Measurements from ENCODE around the gene KIRREL2. TPM values are rescaled to one million over a fixed set of nuclear protein-coding genes. Genes with fewer than 3 reads are reported as not detected.

Gene KIRREL2
- total RNA-seq, 1 donor from 2014 or later = not detected

GRCh38 chr19:35859414-35859813 is 2.7 kb downstream of the KIRREL2 start:
- no peak for DNase-seq (ENCODE audit: extremely low spot score in 2 of 2)
- no peaks in the 10 kb centered on the region for H3K9me3 ChIP-seq
- TF ChIP-seq POLR2AphosphoS5 (IDR thresholded peaks at IDR 0.05; ENCODE audit: insufficient read depth in 1 of 2, low read depth in 1 of 2) (no peak), CTCF (IDR thresholded peaks at IDR 0.05) (no peak), POLR2A (IDR thresholded peaks at IDR 0.05) (no peak)
- H3K4me3 ChIP-seq = no peak overlapping the region
- no peak overlapping the region for H3K27ac ChIP-seq
- H3K36me3 ChIP-seq = no peaks in the 10 kb centered on the region
- peaks cover 15% of the 10 kb centered on the region for H3K4me1 ChIP-seq
- peaks cover 10% of the 10 kb centered on the region for H3K27me3 ChIP-seq
- intact Hi-C loops (cut with DNase I) = no loop called here

DNA sequence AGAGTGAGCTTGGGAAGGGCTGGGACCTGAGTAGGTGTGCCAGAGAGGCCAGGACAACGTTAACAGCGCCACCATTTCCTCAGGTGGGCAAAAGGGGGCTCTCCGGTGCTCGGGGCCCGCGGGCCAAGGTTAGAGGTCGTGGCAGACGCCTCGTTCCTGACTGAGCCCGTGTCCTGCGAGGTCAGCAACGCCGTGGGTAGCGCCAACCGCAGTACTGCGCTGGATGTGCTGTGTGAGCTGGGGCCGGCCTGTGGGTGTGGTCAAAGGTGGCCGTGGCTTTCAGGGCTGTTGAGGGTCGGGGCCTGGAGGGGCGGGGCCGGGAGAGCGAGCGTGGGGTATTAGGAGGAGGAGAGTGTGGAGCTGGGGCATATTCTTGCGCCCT is 3.7 kb downstream of the KIRREL2 start:
- no peak for DNase-seq (ENCODE audit: extremely low spot score in 2 of 2)
- Histone ChIP-seq H3K4me1 (peaks cover 15% of the 10 kb centered on the region), H3K4me3 (no peak overlapping the region), H3K9me3 (no peaks in the 10 kb centered on the region), H3K27me3 (peaks cover 10% of the 10 kb centered on the region), H3K36me3 (no peaks in the 10 kb centered on the region), H3K27ac (no peak overlapping the region)
- TF ChIP-seq POLR2AphosphoS5 (IDR thresholded peaks at IDR 0.05; ENCODE audit: insufficient read depth in 1 of 2, low read depth in 1 of 2) = no peak
- TF ChIP-seq CTCF (IDR thresholded peaks at IDR 0.05) = no peak
- TF ChIP-seq POLR2A (IDR thresholded peaks at IDR 0.05) = no peak
- intact Hi-C loops (cut with DNase I) = no loop called here

- Histone ChIP-seq H3K27me3 (peaks cover 9% of the 10 kb centered on the region), H3K36me3 (no peaks in the 10 kb centered on the region), H3K27ac (no peak overlapping the region), H3K9me3 (no peaks in the 10 kb centered on the region), H3K4me3 (no peak overlapping the region), H3K4me1 (peaks cover 13% of the 10 kb centered on the region)
- intact Hi-C loops (cut with DNase I) = no loop called here
- TF ChIP-seq POLR2AphosphoS5 (IDR thresholded peaks at IDR 0.05; ENCODE audit: insufficient read depth in 1 of 2, low read depth in 1 of 2) (no peak), POLR2A (IDR thresholded peaks at IDR 0.05) (no peak), CTCF (IDR thresholded peaks at IDR 0.05) (no peak)
- no peak for DNase-seq (ENCODE audit: extremely low spot score in 2 of 2)
These were observed 4.3 kb downstream of the KIRREL2 start for GRCh38 chr19:35860818-35861639.

DNA sequence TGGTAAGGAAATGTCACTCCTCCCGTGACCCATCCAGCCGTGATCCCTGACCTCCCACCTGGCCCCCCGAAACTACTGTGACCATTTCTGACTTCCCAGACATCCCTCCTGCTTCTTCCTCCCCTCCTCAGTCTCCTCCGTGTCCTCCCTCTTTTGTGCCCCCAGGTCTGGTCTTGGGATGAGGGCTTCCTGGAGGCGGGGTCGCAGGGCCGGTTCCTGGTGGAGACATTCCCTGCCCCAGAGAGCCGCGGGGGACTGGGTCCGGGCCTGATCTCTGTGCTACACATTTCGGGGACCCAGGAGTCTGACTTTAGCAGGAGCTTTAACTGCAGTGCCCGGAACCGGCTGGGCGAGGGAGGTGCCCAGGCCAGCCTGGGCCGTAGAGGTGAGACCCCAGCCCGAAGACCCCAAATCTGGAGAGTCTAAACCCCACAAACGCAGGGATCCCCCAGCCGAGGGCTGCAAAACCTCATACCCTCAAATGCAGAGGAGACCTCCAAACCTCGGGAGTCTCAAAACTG is 5.0 kb downstream of the KIRREL2 start:
- Histone ChIP-seq H3K4me1 (peaks cover 6% of the 10 kb centered on the region), H3K36me3 (no peaks in the 10 kb centered on the region), H3K4me3 (no peak overlapping the region), H3K27me3 (peaks cover 3% of the 10 kb centered on the region), H3K27ac (no peak overlapping the region), H3K9me3 (no peaks in the 10 kb centered on the region)
- intact Hi-C loops (cut with DNase I) = no loop called here
- TF ChIP-seq CTCF (IDR thresholded peaks at IDR 0.05) (no peak), POLR2AphosphoS5 (IDR thresholded peaks at IDR 0.05; ENCODE audit: insufficient read depth in 1 of 2, low read depth in 1 of 2) (no peak), POLR2A (IDR thresholded peaks at IDR 0.05) (no peak)
- DNase-seq (ENCODE audit: extremely low spot score in 2 of 2) = no peak

DNA sequence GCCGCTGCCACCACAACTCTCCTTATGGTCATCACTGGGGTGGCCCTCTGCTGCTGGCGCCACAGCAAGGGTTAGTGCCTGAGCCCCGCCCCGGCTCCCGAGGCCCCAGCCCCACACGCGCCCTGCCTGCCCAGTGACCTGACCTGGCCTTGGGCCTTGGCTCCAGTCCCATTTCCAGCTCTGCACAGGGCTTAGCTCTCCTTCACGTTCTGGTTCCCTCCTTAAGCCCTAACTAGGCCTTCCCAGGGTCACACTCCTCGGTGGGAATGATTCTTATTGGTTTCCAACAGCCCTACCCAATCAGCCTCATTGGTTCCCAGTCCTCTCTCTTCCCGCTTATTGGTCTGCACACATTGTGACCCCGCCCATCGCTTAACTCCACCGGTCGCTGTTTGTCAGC is 5.8 kb downstream of the KIRREL2 start:
- no peaks in the 10 kb centered on the region for H3K4me1 ChIP-seq
- no peaks in the 10 kb centered on the region for H3K27me3 ChIP-seq
- no peaks in the 10 kb centered on the region for H3K36me3 ChIP-seq
- H3K27ac ChIP-seq = no peak overlapping the region
- no peaks in the 10 kb centered on the region for H3K9me3 ChIP-seq
- no peak for TF ChIP-seq CTCF (IDR thresholded peaks at IDR 0.05)
- TF ChIP-seq POLR2A (IDR thresholded peaks at IDR 0.05) = no peak
- TF ChIP-seq POLR2AphosphoS5 (IDR thresholded peaks at IDR 0.05; ENCODE audit: insufficient read depth in 1 of 2, low read depth in 1 of 2) = no peak
- no peak overlapping the region for H3K4me3 ChIP-seq
- intact Hi-C loops (cut with DNase I) = no loop called here
- DNase-seq (ENCODE audit: extremely low spot score in 2 of 2) = no peak

All from vagina (tissue), 2 donors.